ENCODE measurements around the gene PHYKPL. TPM values are rescaled to one million over a fixed set of nuclear protein-coding genes. Genes with fewer than 3 reads are reported as not detected.

Gene PHYKPL
- total and polyA plus RNA-seq, 2 of the 13 experiments (the other 11 are each of a cell fraction or from before 2014, with no cell fraction given): 18.0 to 78.6 TPM

Other genes with a start within 250 kb of the PHYKPL start
- not detected in 2 replicates for gene PROP1, start 236.6 kb downstream of the PHYKPL start, total RNA-seq (2016; rRNA removed; fragmentation: Illumina TruSeq; extraction: Trizol)
- not detected in 2 replicates for gene PROP1, start 236.6 kb downstream of the PHYKPL start, polyA plus RNA-seq (2011; rRNA removed)
- gene N4BP3, start 119.3 kb downstream of the PHYKPL start, total RNA-seq (2016; rRNA removed; fragmentation: Illumina TruSeq; extraction: Trizol): not detected in 2 replicates
- gene N4BP3, start 119.3 kb downstream of the PHYKPL start, polyA plus RNA-seq (2011; rRNA removed): 0.13 and 0.17 TPM in 2 replicates
- 17.0 and 20.4 TPM in 2 replicates for gene RMND5B, start 101.8 kb downstream of the PHYKPL start, total RNA-seq (2016; rRNA removed; fragmentation: Illumina TruSeq; extraction: Trizol)
- 18.6 and 22.3 TPM in 2 replicates for gene RMND5B, start 101.8 kb downstream of the PHYKPL start, polyA plus RNA-seq (2011; rRNA removed)
- gene NHP2, start 78.9 kb downstream of the PHYKPL start, total RNA-seq (2016; rRNA removed; fragmentation: Illumina TruSeq; extraction: Trizol): 96.1 and 113 TPM in 2 replicates
- gene NHP2, start 78.9 kb downstream of the PHYKPL start, polyA plus RNA-seq (2011; rRNA removed): 56.2 and 60.8 TPM in 2 replicates
- gene GMCL2, start 45.4 kb downstream of the PHYKPL start, total RNA-seq (2016; rRNA removed; fragmentation: Illumina TruSeq; extraction: Trizol): not detected in 2 replicates
- 0.03 TPM in 1 of 2 replicates, not detected in the other for gene GMCL2, start 45.4 kb downstream of the PHYKPL start, polyA plus RNA-seq (2011; rRNA removed)
- gene HNRNPAB, start 28.3 kb downstream of the PHYKPL start, total RNA-seq (2016; rRNA removed; fragmentation: Illumina TruSeq; extraction: Trizol): 111 and 132 TPM in 2 replicates
- gene HNRNPAB, start 28.3 kb downstream of the PHYKPL start, polyA plus RNA-seq (2011; rRNA removed): 46.1 and 62.6 TPM in 2 replicates